SH-SY5Y (cell line): ENCODE results near the gene MACC1.

Experiments used
- GATA2 ChIP-seq: IDR thresholded peaks from 2 replicates; pipeline ENCODE4 v1.6.1; 2011; ENCODE audit warnings: mild to moderate bottlenecking, low read depth, low read length
- GATA3 ChIP-seq: IDR thresholded peaks from 2 replicates; pipeline ENCODE4 v1.6.1; 2011; ENCODE audit warnings: low read depth, mild to moderate bottlenecking, low read length, moderate library complexity

GRCh38 chr7:20223356-20223755 is 6.2 kb upstream of the MACC1 start:
- TF ChIP-seq GATA3 (no peak), GATA2 (no peak)
